HG03045 (cell line): Measurements from ENCODE around the gene KLF2.
"Not testable (repeated sequence)": the region's sequence is repeated elsewhere in the genome, so short reads cannot be mapped to it uniquely, and the experiment has no call there.

Experiments used
- ATAC-seq: cut with Tn5 transposase; IDR thresholded peaks from one replicate; pipeline ENCODE4 v1.9.1; 2021; ENCODE audit warnings: mild to moderate bottlenecking, moderate library complexity; ENCODE audit not compliant: unreplicated experiment

The KLF2 gene

DNA sequence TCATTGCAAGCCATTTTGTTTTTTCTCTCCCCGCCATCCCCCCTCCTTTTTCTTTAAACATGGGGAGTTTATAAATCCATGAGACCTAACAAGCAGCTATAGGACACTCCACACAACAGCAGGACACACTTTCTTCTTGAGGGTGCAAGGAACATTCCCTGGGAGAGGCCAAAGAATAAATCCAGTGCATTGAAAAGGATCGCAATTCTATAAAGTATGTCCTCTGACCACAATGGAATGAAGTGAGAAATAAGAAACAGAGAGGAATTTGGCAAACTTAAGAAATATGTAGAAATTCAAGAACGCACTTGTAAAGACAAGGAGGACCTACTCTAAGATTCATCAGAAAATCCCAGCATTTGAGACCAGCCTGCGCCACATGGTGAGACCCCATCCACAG, 11.9 kb downstream of the KLF2 start:
- no peak for ATAC-seq

DNA sequence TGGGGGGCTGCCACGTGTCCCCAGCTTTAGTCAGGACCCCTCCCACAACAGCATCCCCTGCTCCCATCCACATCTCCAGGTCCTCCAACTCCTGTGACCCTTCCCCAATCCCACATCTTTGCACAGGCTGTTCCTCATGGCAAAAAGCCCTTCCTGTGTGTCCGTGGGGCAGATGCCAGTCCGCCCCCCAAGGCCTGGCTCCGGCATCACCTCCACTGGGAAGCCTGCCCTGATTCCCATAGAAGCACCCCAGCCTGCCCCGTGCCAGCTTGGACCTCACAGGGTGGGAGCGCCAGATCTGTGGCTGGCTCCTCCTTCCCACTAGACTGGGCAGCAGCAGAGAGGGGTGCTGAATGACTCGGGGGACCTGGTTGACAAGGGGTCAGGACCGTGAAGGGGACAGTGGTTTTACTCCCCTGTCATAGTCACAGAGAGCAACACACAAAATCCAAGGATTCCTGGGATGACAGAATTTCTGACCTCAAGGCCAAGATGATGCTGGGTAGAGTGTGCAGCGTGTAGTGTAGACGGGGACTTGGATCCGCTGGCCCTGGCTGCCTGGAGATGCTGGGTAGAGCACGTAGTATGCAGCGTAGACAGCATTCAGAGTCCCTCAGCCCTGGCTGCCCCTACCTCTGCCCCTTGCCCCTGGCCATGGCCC, 13.3 kb downstream of the KLF2 start:
- no peak for ATAC-seq

DNA sequence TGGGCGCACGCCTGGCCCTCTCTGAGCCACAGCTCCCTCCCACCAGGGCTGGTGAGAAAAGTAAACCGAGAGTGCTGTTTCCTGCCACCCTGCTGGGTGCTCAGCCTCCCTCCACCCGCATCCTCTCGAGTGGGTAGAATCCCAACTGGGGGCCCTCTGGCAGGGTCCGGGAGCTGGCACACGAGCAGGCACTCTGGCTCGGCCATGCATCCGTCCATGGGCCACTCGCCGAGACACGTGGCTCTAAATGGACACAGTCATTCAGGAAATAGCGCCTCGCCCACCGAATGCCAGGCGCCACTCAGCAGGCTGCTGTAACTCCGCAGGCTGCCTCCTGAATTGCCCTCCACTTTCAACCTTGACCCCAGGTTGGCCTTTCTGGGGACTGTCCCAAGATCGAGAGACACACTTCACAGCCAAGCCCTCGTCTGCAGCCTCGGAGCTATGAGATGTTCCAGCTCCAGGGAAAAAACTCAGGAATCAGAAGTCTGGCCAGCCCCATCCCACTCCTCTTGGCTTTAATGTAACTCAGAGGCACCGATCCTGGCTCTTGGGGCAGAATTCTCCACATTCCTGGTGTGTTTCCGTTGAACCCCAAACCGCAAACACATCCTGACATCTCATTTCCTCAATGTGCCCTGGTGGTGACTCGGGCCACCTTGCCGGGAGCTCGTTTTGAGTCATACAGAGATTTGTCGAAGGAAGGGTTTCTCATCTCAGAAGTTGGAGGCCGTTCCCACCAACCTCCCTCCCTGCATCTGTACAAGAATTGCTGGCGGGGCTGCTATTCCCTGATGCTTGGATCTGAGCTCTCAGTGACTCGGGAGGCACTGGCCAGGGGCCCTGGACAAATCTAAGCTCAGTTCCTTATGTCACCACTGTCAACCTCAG, 14.1 kb downstream of the KLF2 start:
- ATAC-seq, result no peak

DNA sequence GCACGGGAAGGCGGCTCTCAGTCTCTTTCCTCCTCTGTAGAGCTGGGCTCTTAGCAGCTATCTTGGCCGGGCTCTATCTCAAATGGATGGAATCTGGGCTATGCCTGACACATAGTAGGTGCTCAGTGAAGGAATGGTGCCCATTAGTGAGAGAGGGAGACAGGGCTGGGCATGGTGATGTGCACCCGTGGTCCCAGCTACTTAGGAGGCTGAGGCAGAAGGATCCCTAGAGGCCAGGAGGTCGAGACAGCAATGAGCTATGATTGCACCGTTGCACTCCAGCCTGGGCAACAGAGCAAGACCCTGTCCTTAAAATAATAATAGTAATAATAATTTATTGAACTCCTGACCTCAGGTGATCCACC, 14.7 kb downstream of the KLF2 start:
- ATAC-seq, result no peak

DNA sequence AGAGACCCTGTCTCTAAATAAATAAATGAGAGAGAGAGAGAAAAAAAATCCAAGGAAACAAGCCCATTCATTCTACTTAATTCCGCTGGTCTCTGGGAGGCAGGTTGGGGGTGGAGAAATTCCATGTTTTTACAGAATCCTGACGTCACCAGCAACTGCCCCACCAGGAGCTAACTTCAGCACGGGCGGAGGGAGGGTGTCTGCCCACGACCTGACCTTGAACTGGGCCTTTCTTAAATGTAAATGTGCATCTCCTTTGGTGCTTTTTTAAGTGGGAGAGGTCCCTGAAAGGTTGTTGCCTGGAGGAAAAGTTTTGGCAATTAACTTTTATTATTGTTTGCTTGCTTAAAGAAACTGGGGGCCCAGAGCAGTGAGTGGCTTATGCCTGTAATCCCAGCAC, 15.5 kb downstream of the KLF2 start:
- ATAC-seq, result no peak

DNA sequence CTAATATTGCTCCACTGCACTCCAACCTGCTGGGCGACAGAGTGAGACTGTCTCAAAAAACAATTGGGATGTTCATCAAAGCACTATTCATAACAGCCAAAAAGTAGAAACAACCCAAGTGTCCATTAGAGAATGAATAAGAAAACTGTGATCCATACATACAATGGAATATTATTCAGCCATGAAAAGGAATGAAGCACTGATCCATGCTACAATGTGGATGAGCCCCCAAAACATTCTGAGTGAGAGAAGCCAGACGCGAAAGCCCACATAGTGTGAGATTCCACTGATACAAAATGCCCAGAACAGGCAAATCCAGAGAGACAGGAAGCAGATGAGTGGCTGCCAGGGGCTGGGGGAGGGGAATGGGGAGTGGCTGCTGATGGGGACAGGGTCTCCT, 16.0 kb downstream of the KLF2 start:
- no peak for ATAC-seq

DNA sequence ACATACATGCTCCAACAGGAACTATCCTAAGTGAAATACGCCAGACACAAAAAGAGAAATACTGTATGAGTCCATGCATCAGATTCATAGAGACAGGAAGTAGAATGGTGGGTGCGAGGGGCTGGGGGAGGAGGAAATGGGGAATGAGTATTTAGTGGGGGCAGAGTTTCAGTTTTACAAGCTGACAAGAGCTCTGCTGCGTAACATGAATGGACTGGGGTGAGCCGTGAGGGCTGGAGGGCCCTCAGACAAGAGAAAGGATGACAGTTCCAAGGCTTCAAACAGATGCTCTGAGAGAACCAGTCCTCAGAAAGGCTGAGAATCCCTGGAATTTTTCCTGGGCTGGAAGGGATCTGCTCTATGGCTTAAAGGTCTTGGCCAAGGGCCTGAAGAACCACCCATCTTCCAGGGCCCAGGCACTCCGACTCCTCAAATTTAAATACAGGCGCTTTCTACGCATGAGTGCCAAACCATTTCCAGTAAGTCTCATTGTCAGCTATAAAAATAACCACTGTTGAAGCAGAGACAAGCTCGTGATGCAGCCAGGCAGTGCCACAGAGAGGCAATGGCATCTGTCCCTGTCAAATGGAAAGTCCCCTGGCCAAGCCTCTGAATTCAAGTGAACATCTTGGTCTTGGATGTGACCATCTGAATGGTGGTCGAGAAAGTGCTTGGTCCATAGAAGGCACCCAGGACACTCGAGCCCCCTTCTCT, 17.5 kb downstream of the KLF2 start:
- peak; percentile 52 for ATAC-seq

DNA sequence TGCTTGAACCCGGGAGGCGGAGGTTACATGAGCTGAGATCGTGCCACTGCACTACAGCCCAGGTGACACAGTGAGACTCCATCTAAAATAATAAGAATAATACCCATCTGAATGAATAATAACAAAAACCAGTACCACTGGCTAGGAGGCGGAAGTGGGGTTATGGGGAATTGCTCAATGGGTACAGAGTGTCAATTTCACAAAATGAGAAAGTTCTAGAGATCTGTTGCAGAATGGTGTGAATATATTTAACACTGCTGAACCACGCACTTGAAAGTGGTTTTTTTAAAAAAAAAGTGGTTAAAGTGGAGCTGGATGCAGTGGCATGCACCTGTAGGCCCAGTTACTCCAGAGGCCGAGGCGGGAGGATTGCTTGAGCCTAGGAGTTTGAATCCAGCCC, 18.5 kb downstream of the KLF2 start:
- ATAC-seq, result no peak

DNA sequence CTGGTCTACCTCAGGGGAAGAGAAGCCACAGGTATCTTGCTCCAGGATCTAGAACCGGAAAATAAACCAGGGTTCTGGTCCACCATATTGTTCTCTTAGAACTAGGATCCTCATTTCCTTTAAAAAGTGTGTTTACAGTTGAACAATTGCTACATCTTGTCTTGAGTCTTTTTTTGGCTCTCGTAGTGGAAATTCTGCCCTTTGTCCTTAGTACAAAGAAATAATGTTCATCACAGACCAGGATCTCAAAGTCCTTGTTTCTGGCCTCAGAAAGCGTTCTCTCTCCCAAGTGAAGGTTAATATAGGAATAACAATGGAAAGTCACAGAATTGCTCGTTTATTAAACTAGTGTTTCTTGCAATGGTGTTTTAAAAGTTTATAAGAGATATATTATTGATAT, 20.8 kb downstream of the KLF2 start:
- ATAC-seq, result no peak

DNA sequence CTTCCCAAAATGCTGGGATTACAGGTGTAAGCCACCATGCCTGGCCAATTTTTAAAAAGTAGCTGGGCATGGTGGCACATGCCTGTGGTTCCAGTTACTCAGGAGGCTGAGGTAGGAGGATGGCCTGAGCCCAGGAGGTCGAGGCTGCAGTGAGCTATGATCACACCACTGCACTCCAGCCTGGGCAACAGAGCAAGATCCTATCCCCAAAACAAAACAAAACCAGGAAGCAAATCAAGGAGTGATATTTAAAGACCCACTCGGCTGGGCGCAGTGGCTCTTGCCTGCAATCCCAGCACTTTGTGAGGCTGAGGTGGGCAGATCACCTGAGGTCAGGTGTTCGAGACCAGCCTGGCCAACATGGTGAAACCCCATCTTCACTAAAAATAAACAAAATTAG, 22.5 kb downstream of the KLF2 start:
- not testable (repeated sequence) for ATAC-seq

DNA sequence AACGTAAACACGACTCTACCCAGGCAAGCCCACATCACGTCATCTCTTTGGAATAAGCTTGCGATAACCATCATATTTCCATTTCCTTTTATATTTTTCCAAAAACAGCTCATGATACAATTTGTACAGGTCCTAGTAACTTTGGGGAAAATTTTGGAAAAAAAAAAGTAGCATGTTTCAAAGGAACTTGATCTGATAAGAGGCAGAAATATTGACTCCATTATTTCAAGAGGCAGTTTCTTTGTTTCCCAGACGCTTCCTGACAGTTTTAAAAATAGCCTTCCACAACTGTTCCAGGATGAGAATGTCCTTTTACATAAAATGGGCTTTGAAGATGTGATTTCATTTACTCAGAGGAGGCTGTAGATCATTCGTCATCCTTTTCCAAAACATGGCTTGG, 23.1 kb downstream of the KLF2 start:
- no peak for ATAC-seq

DNA sequence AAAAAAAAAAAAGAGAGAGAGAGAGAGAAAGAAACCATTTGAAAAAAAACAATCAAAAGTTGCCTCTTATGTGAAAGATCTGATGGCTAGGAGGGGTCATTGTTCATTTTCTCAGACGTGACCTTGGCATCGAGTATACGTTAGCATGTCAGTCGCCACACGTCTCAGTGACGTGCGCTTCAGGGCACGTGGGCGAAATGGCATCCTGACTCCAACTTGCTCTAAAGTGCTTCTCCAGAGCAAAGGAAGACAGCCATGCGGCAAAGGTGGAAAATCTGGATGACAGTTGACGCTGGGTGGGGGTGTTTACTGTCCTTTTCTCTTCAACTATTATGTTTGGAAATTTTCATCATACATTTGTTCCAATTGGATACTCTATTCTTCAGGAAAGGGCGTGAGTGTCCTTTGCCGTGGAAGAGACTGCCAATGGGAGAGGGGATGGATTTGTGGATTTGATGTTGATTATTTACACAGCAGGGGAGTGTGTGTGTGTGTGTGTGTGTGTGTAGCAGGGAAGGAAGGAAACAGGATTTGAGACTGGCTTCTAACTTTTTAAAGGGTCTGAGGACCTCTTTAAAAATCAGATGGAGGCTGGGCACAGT, 25.0 kb downstream of the KLF2 start:
- no peak for ATAC-seq

DNA sequence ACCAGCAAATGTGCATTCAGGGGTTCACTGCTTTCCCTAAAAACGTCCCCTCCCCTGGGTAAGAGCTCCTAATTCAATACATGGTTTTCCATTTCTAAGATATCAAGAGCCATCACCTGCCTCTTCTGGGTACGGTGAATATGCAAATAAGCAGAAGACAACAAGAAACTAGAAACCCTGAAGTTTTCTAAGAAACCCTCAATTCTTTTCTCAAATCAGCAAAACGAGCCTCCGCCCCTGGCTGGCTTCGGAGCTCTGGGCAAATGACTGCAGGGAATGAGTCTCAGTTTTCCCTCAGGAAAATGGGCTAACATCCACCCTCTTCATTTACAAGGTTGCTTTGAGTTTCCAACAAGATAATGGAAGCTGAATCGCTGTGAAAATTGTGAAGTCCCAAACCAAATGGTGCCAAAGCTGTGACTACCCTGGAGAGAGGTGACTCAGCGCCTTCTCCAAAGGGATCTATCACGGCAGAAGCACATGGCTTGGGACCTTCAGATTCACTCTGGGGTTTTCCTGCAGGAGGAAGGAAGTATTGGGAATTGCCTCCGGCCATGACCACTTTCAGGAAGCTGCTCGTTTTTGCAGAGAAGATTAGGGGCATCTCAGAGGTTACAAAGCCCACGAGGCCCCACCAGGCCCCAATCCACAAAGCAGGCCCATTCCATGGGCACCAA, 26.6 kb downstream of the KLF2 start:
- no peak for ATAC-seq

DNA sequence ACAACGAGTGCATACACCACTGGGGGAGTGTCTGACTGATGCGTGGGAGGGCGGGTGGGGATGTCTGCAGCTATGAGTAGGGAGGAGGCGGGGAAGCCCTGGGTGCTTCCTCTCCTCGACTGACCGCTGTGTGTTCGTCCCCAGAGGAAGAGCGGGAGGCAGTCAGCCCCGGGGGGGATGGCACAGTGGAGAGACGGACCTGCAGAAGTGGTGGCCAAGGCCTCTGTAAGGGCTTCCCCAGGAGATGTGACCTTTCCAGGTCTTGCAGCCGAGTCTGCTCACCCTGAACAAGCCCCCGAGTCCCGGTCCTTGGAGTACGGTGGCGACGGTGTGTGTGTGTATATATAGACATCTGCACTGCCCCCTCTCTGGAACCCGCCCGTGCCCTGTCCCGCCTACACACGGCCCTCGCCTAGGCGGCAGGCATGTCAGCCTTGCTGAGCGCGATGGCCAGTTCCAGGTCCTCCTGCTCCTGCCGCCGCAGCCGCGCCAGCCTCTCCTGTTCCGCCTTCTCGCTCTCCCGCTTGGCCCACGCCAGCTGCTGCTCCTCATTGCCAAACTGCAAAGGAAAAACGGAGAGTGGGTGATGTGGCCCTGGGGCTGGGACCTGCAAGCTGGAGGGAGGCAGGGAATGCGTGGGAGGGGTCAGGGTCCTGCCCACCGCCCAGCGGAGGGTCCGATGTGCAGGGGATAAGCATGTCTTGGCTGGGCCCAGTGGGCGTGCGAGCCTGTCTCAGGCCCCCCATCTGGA, 30.8 kb downstream of the KLF2 start:
- ATAC-seq, result no peak

DNA sequence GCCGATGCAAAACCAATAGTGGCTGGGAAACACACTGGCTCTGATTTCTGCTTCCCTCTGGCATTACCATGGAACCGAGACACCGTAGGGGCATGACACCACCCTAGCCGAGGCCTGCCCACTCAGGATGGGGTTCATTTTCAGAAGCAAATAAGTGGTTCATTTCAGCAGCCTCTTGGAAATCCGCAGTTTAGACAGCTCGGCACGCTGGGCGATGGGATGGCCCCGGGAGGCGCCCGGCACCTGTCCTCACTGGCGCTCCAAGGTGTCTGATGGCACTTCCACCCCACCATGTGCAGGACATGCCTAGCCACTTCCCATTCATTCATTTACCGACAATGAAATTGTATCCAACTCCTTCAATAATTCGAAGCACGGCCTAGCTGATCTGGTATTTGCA, 33.8 kb downstream of the KLF2 start:
- ATAC-seq, result no peak

DNA sequence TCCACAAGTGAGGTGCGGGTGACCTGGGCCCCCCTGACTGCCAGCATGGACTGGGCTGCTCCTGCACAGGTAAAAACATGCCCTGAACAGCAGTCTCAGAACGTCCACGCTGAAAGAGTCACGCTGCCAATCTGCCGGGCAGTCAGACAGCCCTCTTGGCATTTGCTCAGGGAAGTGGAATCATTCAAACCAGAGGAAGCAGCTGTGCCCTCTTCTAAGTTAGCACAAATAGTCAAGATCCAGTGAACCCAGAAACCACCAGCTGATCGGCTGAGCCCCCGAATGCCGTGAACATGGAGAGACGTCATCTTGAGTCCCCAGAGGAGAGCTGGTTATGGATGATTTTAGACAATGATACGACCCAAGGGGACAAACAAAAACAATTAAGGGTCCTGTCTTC, 34.4 kb downstream of the KLF2 start:
- ATAC-seq, result no peak

DNA sequence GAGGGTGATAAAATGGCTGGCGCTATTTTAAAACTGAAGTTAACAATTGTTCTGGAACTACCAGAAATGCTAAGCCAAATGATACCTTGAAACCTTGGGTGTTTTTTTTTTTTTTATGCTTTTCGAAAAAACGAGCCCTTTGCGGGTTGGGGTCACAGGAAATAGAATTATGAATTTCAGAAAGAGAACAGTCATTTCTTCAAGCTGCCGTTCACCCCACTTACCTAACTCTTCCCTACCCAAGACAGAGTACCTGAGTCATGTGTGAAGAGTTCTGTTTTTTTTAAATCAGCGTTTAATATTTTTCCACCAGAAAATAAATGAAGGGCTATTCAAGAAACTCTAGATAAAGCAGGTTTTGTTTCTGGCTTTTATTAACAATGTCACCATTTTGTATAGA, 35.3 kb downstream of the KLF2 start:
- ATAC-seq, result no peak

DNA sequence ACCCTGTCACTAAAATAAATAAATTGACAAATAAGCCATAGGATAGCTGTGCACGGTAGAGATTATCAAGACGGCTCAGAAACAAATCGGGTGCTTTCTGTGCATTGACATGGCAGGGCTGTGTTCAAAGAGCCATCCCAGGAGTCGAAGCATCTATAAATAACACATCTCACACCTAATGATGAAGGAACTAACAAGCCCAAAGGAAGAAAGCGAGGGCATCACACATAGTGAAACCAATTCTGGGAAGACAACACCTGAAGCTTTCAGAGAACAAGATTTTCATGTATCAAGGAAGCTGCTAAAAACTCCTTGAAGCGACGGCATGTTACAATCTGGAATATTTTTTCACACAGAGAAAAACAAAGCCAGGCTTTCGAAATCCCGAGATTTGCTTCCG, 36.1 kb downstream of the KLF2 start:
- ATAC-seq, result no peak

DNA sequence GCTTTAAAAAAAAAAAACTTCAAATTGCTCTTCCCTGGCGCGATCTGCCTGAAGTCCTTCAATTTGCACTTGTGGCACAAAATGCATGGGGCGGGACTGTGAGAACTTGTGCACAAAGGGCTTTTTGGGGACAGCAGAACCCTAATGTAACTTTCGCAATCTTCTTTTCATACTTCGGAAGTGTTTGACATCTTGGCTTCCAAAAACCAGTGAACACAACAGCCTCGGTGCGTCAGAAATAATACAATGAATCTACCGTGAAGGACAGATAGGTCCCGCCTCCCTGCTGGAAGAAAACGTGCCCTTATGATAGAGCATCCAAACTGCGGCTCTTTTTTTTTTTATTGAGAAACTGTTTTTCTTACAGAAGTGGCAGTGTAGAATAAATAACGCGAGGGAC, 36.6 kb downstream of the KLF2 start:
- no peak for ATAC-seq

DNA sequence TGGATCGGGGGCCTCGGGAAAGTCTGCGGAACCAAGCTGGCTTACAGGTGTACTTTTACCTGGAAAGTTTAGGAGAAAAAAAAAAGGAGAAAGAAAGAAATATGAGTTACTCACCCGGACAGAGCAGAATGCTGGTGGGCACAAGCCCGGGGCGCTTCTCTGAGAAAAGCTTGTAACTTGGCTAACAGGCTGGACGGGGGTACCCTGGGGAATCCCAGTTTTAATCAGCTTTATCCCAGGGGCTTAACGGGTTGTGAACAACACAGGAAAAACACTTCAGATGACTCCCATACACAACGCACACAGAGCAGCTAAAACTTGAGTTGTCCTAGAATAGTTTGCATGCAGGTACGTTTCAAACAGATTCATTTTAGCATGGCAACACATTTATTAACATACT, 37.3 kb downstream of the KLF2 start:
- no peak for ATAC-seq
